ENCODE data around the gene BRS3. TPM values are rescaled to one million over a fixed set of nuclear protein-coding genes. Genes with fewer than 3 reads are reported as not detected.

BRS3 gene
- total and polyA plus RNA-seq, 2 donors (not counting 1 experiment from before 2014, with no cell fraction given): not detected

- ChIA-PET CTCF (no interaction called here), POLR2A (no interaction called here)
- H3K4me3 ChIP-seq (ENCODE audit: control extremely low read depth in 1 of 5, extremely low read depth in 1 of 5, insufficient read depth in 1 of 5, low read depth in 2 of 5, low read length in 4 of 5): no peak overlapping the region
- no peaks in the 10 kb centered on the region for H3K9me3 Mint-ChIP-seq (ENCODE audit: insufficient read depth)
- no peak overlapping the region for H3K9ac ChIP-seq (ENCODE audit: low read length)
- no peak overlapping the region for H2AFZ ChIP-seq (ENCODE audit: insufficient read depth, low read depth, low read length, poor library complexity, severe bottlenecking)
- H3K36me3 ChIP-seq (replicated peaks in 1 of 2; ENCODE audit: control extremely low read depth in 1 of 2, control insufficient read depth in 1 of 2, extremely low read depth in 1 of 2, insufficient read depth in 2 of 2, low read length in 1 of 2): no peaks in the 10 kb centered on the region
- H3K27ac ChIP-seq (ENCODE audit: low read length in 2 of 2): no peak overlapping the region
- H3K79me2 ChIP-seq (ENCODE audit: control insufficient read depth, insufficient read depth, low read length): no peaks in the 10 kb centered on the region
- no peaks in the 10 kb centered on the region for H4K20me1 ChIP-seq (ENCODE audit: control insufficient read depth, insufficient read depth, low read length, poor library complexity, severe bottlenecking)
- DNase-seq: no peak
- no peaks in the 10 kb centered on the region for H3K4me1 ChIP-seq (ENCODE audit: control insufficient read depth in 2 of 2, insufficient read depth in 2 of 2, low read length in 2 of 2)
- H3K27me3 Mint-ChIP-seq: no peaks in the 10 kb centered on the region
- no peak overlapping the region for H3K4me3 Mint-ChIP-seq
- ATAC-seq (ENCODE audit: low read depth): no peak
- intact Hi-C loops (cut with micrococcal nuclease): no loop called here
- TF ChIP-seq EZH2 (IDR thresholded peaks at IDR 0.05; ENCODE audit: borderline replicate concordance, insufficient read depth, low read depth, low read length, poor library complexity, severe bottlenecking) (no peak), CTCF (IDR thresholded peaks at IDR 0.05) (no peak)
- H3K27ac Mint-ChIP-seq: no peak overlapping the region
- H3K27me3 ChIP-seq (replicated peaks in 1 of 4; ENCODE audit: control extremely low read depth in 1 of 4, control insufficient read depth in 3 of 4, insufficient read depth in 4 of 4, low read length in 3 of 4): no peaks in the 10 kb centered on the region
- no peaks in the 10 kb centered on the region for H3K9me3 ChIP-seq (ENCODE audit: control extremely low read depth in 1 of 3, control insufficient read depth in 2 of 3, insufficient read depth in 1 of 3, low read length in 2 of 3)
- H3K4me2 ChIP-seq (replicated peaks; ENCODE audit: low read depth, low read length, poor library complexity, severe bottlenecking): no peak overlapping the region
- H3K4me1 Mint-ChIP-seq: no peaks in the 10 kb centered on the region
These were observed 39.8 kb upstream of the BRS3 start for GRCh38 chrX:136447968-136448367.

GRCh38 chrX:136450050-136450830 is 37.5 kb upstream of the BRS3 start:
- Mint-ChIP-seq H3K4me1 (no peaks in the 10 kb centered on the region), H3K27ac (no peak overlapping the region), H3K9me3 (ENCODE audit: insufficient read depth) (no peaks in the 10 kb centered on the region), H3K27me3 (no peaks in the 10 kb centered on the region), H3K4me3 (no peak overlapping the region)
- H4K20me1 ChIP-seq (ENCODE audit: control insufficient read depth, insufficient read depth, low read length, poor library complexity, severe bottlenecking): no peaks in the 10 kb centered on the region
- intact Hi-C loops (cut with micrococcal nuclease): no loop called here
- DNase-seq (no peak), ATAC-seq (ENCODE audit: low read depth) (no peak)
- ChIA-PET CTCF (no interaction called here), POLR2A (no interaction called here)
- no peaks in the 10 kb centered on the region for H3K4me1 ChIP-seq (ENCODE audit: control insufficient read depth in 2 of 2, insufficient read depth in 2 of 2, low read length in 2 of 2)
- no peak overlapping the region for H3K27ac ChIP-seq (ENCODE audit: low read length in 2 of 2)
- WGBS (ENCODE audit: insufficient coverage): 93% methylated on average over 2 of the region's 8 CpGs
- no peaks in the 10 kb centered on the region for H3K36me3 ChIP-seq (replicated peaks in 1 of 2; ENCODE audit: control extremely low read depth in 1 of 2, control insufficient read depth in 1 of 2, extremely low read depth in 1 of 2, insufficient read depth in 2 of 2, low read length in 1 of 2)
- no peak overlapping the region for H3K4me2 ChIP-seq (replicated peaks; ENCODE audit: low read depth, low read length, poor library complexity, severe bottlenecking)
- no peak overlapping the region for H3K4me3 ChIP-seq (ENCODE audit: control extremely low read depth in 1 of 5, extremely low read depth in 1 of 5, insufficient read depth in 1 of 5, low read depth in 2 of 5, low read length in 4 of 5)
- H3K27me3 ChIP-seq (replicated peaks in 1 of 4; ENCODE audit: control extremely low read depth in 1 of 4, control insufficient read depth in 3 of 4, insufficient read depth in 4 of 4, low read length in 3 of 4): no peaks in the 10 kb centered on the region
- no peak overlapping the region for H3K9ac ChIP-seq (ENCODE audit: low read length)
- no peaks in the 10 kb centered on the region for H3K9me3 ChIP-seq (ENCODE audit: control extremely low read depth in 1 of 3, control insufficient read depth in 2 of 3, insufficient read depth in 1 of 3, low read length in 2 of 3)
- H2AFZ ChIP-seq (ENCODE audit: insufficient read depth, low read depth, low read length, poor library complexity, severe bottlenecking): no peak overlapping the region
- H3K79me2 ChIP-seq (ENCODE audit: control insufficient read depth, insufficient read depth, low read length): no peaks in the 10 kb centered on the region
- TF ChIP-seq CTCF (IDR thresholded peaks at IDR 0.05): no peak
- TF ChIP-seq EZH2 (IDR thresholded peaks at IDR 0.05; ENCODE audit: borderline replicate concordance, insufficient read depth, low read depth, low read length, poor library complexity, severe bottlenecking): no peak

Data from B cell (primary cell).